HG03354 (cell line): Measurements from ENCODE around the gene LRRC63.
"Not testable (repeated sequence)": the region's sequence is repeated elsewhere in the genome, so short reads cannot be mapped to it uniquely, and the experiment has no call there.

Experiments used
- ATAC-seq: cut with Tn5 transposase; IDR thresholded peaks from one replicate; pipeline ENCODE4 v1.9.1; 2021; ENCODE audit warnings: mild to moderate bottlenecking; ENCODE audit not compliant: unreplicated experiment, poor library complexity, severe bottlenecking

The LRRC63 gene

GRCh38 chr13:46214741-46215140 lies 3.0 kb downstream of the LRRC63 start:
- not testable (repeated sequence) for ATAC-seq

DNA sequence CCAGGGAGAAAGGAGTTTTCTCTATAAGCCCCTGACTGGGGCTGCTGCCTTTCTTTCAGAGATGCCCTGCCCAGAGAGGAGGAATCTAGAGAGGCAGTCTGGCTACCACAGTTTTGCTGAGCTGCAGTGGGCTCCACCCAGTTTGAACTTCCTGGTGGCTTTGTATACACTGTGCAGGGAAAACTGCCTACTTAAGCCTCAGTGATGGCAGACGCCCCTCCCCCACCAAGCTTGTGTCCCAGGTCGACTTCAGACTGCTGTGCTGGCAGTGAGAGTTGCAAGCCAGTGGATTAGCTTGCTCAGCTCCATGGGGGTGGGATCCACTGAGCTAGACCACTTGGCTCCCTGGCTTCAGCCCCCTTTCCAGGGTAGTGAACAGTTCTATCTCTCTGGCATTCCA lies 8.5 kb downstream of the LRRC63 start:
- not testable (repeated sequence) for ATAC-seq

DNA sequence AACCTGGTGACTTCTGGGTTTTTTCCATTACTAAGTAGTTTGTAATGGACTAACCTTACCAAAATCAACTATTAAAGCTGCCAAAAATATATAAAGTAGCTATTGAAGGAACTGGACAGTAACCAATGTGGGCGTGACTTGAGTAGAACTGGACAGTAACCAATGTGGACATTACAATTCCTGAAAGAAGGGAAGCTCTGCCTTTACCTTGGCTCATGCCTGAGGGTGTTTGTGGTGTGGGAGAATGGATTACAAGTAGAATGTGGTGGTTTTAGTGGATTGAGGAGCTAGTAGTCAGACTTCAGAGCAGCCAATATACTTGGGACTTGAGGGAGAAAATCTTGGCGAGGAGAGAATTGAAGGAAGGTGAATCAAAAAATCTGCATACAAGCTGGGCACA lies 17.5 kb downstream of the LRRC63 start:
- no peak for ATAC-seq

- ATAC-seq: no peak
Observed at GRCh38 chr13:46232281-46232680, 20.6 kb downstream of the LRRC63 start.

DNA sequence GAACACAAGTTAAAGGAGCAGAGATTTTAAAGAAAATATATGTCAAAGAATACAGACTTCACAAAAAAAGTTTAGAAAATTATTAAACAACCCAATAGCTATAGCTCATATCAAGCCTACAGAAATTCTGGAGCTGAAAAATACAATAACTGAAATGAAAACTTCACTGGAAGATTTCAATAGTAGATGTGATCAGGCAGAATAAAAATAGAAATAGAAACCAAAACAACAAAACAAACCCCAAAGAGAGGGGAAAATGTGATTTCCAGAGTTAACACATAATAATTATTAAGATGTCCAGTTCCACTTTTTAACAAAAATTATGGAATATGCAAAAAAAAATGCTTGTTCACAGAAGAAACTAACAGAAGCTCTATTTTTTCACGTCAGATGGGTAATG lies 23.6 kb downstream of the LRRC63 start:
- ATAC-seq: no peak

GRCh38 chr13:46265292-46265691 lies 53.6 kb downstream of the LRRC63 start:
- no peak for ATAC-seq

- no peak for ATAC-seq
Observed at GRCh38 chr13:46267166-46267565, 55.4 kb downstream of the LRRC63 start.

- ATAC-seq: no peak
Observed at GRCh38 chr13:46270416-46270815, 58.7 kb downstream of the LRRC63 start.

GRCh38 chr13:46274094-46274698 lies 62.5 kb downstream of the LRRC63 start:
- no peak for ATAC-seq

- ATAC-seq: no peak
Observed at GRCh38 chr13:46278474-46278873, 66.7 kb downstream of the LRRC63 start.

- ATAC-seq: no peak
Observed at GRCh38 chr13:46281779-46282178, 70.1 kb downstream of the LRRC63 start.

- not testable (repeated sequence) for ATAC-seq
Observed at GRCh38 chr13:46283912-46284824, 72.4 kb downstream of the LRRC63 start.

GRCh38 chr13:46286972-46287371 lies 75.2 kb downstream of the LRRC63 start:
- ATAC-seq: no peak

- ATAC-seq: peak; percentile 75
Observed at GRCh38 chr13:46288570-46289259, 77.0 kb downstream of the LRRC63 start.

GRCh38 chr13:46289260-46289955 lies 77.7 kb downstream of the LRRC63 start:
- ATAC-seq: peak; percentile 38

DNA sequence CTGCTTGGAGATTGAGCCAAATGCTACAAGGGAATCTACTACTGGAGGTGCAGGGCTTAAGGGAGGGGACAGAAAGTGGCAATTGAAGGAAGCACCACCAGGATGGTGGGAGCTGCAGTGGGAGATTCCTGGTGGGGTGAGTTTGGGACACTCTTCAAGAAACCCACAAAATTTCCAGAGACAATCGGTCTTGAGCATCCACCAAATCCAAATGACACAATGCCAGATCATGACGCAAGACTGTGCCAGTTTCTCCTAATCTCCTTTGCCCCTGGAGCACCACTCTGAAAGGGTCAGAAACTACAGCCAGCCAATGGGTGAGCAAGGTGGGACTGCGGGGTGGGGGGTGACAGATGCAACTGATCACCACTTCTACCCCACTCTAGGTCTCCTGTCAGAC lies 78.7 kb downstream of the LRRC63 start:
- no peak for ATAC-seq

GRCh38 chr13:46293436-46293835 lies 81.7 kb downstream of the LRRC63 start:
- no peak for ATAC-seq

DNA sequence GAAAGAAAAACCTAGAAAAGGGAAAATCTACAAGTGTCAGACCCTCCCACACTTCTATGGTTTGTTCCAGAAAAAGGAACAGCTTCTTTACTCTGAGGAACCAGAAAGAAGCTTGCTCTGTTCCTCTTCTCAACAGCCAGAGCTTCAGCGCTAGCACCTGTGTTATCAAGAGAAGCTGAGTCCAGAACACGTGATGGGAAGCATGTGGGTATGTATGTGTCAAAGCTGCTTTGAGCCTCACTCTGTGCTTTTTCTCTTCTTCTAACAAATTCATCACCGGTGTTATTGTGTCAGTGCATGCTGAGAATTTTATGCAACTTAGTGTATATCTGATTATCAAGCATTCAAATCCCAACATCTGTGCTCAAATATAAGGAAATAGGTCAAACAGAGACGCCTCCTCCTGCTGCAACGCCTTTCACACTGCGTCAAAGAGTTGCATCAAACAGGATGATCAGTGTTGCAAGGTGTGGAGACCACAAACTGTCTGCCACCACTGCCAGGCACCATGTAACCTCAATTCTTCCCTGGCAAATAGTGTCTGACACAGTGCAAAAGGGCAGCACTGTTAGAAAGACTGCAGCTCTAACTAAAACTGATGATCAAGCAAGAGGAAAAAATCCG lies 83.9 kb downstream of the LRRC63 start:
- ATAC-seq: peak; percentile 65

DNA sequence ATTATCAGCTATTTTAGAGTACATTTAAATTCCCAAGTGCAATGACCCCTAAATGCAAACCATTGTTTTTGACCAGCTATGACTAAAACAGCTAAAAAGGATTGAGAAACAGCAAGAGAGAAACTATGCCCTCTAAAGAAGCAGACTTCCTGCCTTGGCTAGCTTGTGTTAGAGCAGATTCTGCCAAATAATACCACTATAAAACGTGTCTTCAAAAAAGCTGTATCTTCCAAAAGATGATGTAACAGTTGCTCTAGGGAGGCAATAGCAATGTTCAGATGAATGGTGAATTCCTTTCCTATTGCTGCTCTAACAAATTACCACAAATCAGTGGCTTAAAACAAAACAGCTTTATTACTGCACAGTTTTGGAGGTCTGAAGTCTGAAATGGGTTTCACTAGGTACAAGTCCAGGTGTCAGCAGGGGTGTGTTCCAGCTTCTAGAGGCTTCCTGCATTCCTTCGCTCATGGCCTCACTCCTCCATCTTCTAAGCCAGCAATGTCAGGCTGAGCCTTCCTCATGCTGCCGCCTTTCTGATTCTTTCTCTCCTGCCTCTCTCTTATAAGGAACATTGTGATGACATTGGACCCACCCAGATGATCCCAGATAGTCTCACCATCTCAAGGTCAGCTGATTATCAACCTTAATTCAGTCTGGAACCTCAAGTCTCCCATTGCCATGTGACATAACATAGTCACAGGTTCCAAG lies 84.5 kb downstream of the LRRC63 start:
- peak; percentile 47 for ATAC-seq
